ENCODE results near the gene ATXN2. TPM values are rescaled to one million over a fixed set of nuclear protein-coding genes. Genes with fewer than 3 reads are reported as not detected.

ATXN2 gene
- total RNA-seq, 1 donor from 2014 or later, result 70.3 TPM

GRCh38 chr12:111447571-111448265 lies 151.4 kb downstream of the ATXN2 start:
- peaks cover 83% of the 10 kb centered on the region for H3K36me3 ChIP-seq
- peak overlapping the region; percentile 12 for H3K27ac ChIP-seq
- no peak overlapping the region for H3K4me3 ChIP-seq
- peaks cover 72% of the 10 kb centered on the region for H3K4me1 ChIP-seq
- H3K27me3 ChIP-seq (ENCODE audit: low read depth), result no peaks in the 10 kb centered on the region
- no peak for ATAC-seq
- TF ChIP-seq CTCF (IDR thresholded peaks at IDR 0.05), result no peak
- no peak for DNase-seq
- intact Hi-C loops (cut with DNase I), result no loop called here
- H3K9me3 ChIP-seq, result no peaks in the 10 kb centered on the region

- intact Hi-C loops (cut with DNase I), result no loop called here
- Histone ChIP-seq H3K4me3 (no peak overlapping the region), H3K27me3 (ENCODE audit: low read depth) (no peaks in the 10 kb centered on the region), H3K36me3 (peaks cover 83% of the 10 kb centered on the region), H3K4me1 (peaks cover 79% of the 10 kb centered on the region), H3K27ac (peak overlapping the region; percentile 77), H3K9me3 (no peaks in the 10 kb centered on the region)
- DNase-seq (no peak), ATAC-seq (no peak)
- no peak for TF ChIP-seq CTCF (IDR thresholded peaks at IDR 0.05)
Measured at GRCh38 chr12:111446631-111447570, 152.2 kb downstream of the ATXN2 start.

- H3K27ac ChIP-seq, result peak overlapping the region; percentile 77
Measured at GRCh38 chr12:111445726-111446581, 153.2 kb downstream of the ATXN2 start.

GRCh38 chr12:111444925-111445725 lies 154.0 kb downstream of the ATXN2 start:
- H3K4me1 ChIP-seq, result peaks cover 90% of the 10 kb centered on the region
- DNase-seq (peak; percentile 83), ATAC-seq (peak; percentile 72 to 90)
- no peaks in the 10 kb centered on the region for H3K27me3 ChIP-seq (ENCODE audit: low read depth)
- no peak overlapping the region for H3K4me3 ChIP-seq
- TF ChIP-seq CTCF (IDR thresholded peaks at IDR 0.05), result peak; percentile 11
- intact Hi-C loops (cut with DNase I), result no loop called here
- peak overlapping the region; percentile 77 for H3K27ac ChIP-seq
- H3K9me3 ChIP-seq, result no peaks in the 10 kb centered on the region
- peaks cover 76% of the 10 kb centered on the region for H3K36me3 ChIP-seq

More at GRCh38 chr12:111445726-111446581, 153.2 kb downstream of the ATXN2 start:
- H3K4me1 ChIP-seq, result peaks cover 82% of the 10 kb centered on the region
- intact Hi-C loops (cut with DNase I), result no loop called here
- no peak overlapping the region for H3K4me3 ChIP-seq
- TF ChIP-seq CTCF (IDR thresholded peaks at IDR 0.05), result no peak
- peaks cover 78% of the 10 kb centered on the region for H3K36me3 ChIP-seq
- DNase-seq (no peak), ATAC-seq (peak; percentile 5 to 11)
- no peaks in the 10 kb centered on the region for H3K27me3 ChIP-seq (ENCODE audit: low read depth)
- H3K9me3 ChIP-seq, result no peaks in the 10 kb centered on the region
